Smooth muscle cell (in vitro differentiated cells): ENCODE data around the gene ASCC2. TPM values are rescaled to one million over a fixed set of nuclear protein-coding genes. Genes with fewer than 3 reads are reported as not detected.

ENCODE experiments used
- DNase-seq: peaks from one replicate; lab custom pipeline; 2025; ENCODE audit not compliant: unreplicated experiment; lab: John Stamatoyannopoulos, UW
- H2AFZ ChIP-seq: fragments of 200-600 bp; sonication (generic); 2 replicates; pipeline ENCODE4 v1.6.0; 2016; ENCODE audit warnings: antibody characterized with exemption, low read depth, mild to moderate bottlenecking
- H3F3A ChIP-seq: fragments of 200-600 bp; sonication (generic); 2 replicates; pipeline ENCODE4 v1.6.0; 2017; ENCODE audit warnings: antibody characterized with exemption, low read depth
- H3K27ac ChIP-seq: fragments of 200-600 bp; sonication (generic); 2 replicates; pipeline ENCODE4 v1.5.1; 2016; ENCODE audit warnings: low read depth, mild to moderate bottlenecking
- H3K27me3 ChIP-seq: fragments of 200-600 bp; sonication (generic); 2 replicates; pipeline ENCODE4 v1.6.1; 2016; ENCODE audit warnings: low read depth, mild to moderate bottlenecking
- H3K36me3 ChIP-seq: fragments of 200-600 bp; sonication (generic); 2 replicates; pipeline ENCODE4 v1.5.1; 2016; ENCODE audit warnings: low read depth
- H3K4me1 ChIP-seq: fragments of 200-600 bp; sonication (generic); 2 replicates; pipeline ENCODE4 v1.5.1; 2016; ENCODE audit warnings: low read depth
- H3K4me2 ChIP-seq: fragments of 200-600 bp; sonication (generic); 2 replicates; pipeline ENCODE4 v1.6.0; 2016; ENCODE audit warnings: mild to moderate bottlenecking
- H3K4me3 ChIP-seq: fragments of 200-600 bp; sonication (generic); 2 replicates; pipeline ENCODE4 v1.5.1; 2016; ENCODE audit warnings: mild to moderate bottlenecking
- H3K79me2 ChIP-seq: fragments of 200-600 bp; sonication (generic); 2 replicates; pipeline ENCODE4 v1.6.0; 2016; ENCODE audit warnings: low read depth, mild to moderate bottlenecking
- H3K9ac ChIP-seq: fragments of 200-600 bp; sonication (generic); 2 replicates; pipeline ENCODE4 v1.6.0; 2016; ENCODE audit warnings: low read depth
- H3K9me3 ChIP-seq: fragments of 200-600 bp; sonication (generic); replicated peaks from 2 replicates; pipeline ENCODE4 v1.5.1; 2016; ENCODE audit warnings: low read depth
- H4K20me1 ChIP-seq: fragments of 200-600 bp; sonication (generic); 2 replicates; pipeline ENCODE4 v1.6.0; 2016; ENCODE audit warnings: low read depth
- CTCF ChIP-seq: fragments of 200-600 bp; sonication (generic); IDR thresholded peaks from 2 replicates; pipeline ENCODE4 v1.5.1; 2017; ENCODE audit warnings: borderline replicate concordance, mild to moderate bottlenecking, antibody characterized with exemption; ENCODE audit not compliant: insufficient read depth, poor library complexity, severe bottlenecking
- WGBS: methylation state at CpG from one replicate; pipeline ENCODE4 v1.1.7; 2016; ENCODE audit warnings: low lambda C conversion rate; 5-methylcytosine and 5-hydroxymethylcytosine counted together
- polyA plus RNA-seq: library from polyadenylated mRNA; unstranded; fragments of >200 nt; fragmentation: Nextera tagmentation; extraction: Ambion mirVana; gene quantifications from 2 replicates; pipeline ENCODE4 v1.2.1, GENCODE V29; 2016
- total RNA-seq: library from RNA; depleted of rRNA; stranded (reverse); fragments of >200 nt; gene quantifications from 2 replicates; pipeline ENCODE4 v1.2.3, GENCODE V29; 2014

ASCC2 gene
- total and polyA plus RNA-seq, 2 experiments from 2014 or later: 32.1 to 58.9 TPM

DNA sequence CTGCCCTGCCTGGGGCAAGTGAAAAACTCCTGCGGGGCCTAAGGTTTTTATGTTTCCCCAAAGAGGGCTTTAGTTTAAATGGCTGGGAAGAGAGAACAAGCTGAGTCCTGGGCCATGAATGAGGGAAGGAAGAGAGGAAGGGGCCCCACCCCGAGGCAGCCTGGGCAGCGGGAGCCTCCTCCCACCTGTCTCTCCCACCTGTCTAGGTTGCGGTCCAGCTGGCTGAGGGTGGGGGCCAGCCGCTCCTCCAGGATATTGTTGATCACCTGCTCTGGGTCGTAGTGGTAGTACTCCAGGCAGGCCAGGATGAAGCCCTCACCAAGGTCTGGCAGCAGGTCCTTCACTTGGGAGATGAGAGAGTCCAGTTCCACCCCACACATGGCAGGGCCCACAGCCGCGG is 36.3 kb downstream of the ASCC2 start:
- Histone ChIP-seq H3K27me3 (no peaks in the 10 kb centered on the region), H3K9me3 (no peaks in the 10 kb centered on the region), H4K20me1 (no peaks in the 10 kb centered on the region), H3K79me2 (no peaks in the 10 kb centered on the region), H3K4me1 (peaks cover 8% of the 10 kb centered on the region), H2AFZ (no peak overlapping the region), H3K4me3 (no peak overlapping the region), H3K36me3 (no peaks in the 10 kb centered on the region), H3F3A (peaks cover 12% of the 10 kb centered on the region), H3K4me2 (no peak overlapping the region), H3K27ac (peak overlapping the region; percentile 26), H3K9ac (no peak overlapping the region)
- DNase-seq: no peak
- WGBS: 91% methylated on average over 8 of the region's 8 CpGs
- TF ChIP-seq CTCF: no peak

DNA sequence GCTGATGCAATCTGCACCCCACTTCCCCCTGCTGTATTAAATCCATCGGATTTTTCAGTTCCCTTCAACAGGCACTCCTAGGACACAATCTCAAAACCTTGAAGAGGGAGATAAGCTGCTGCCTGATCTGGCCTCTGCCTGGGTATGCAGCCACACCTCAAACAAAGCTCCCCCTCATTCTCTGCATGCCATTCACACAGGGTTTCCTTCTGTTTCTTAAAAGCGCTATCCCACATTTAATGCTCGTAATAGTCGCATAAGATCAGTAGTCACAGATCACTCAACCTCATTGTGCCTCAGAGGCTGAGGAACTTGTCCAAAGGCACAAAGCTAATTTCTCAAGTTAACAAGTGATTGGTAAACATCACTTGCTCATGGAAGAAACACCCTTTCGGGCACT is 36.9 kb downstream of the ASCC2 start:
- Histone ChIP-seq H3K4me3 (no peak overlapping the region), H3K4me2 (no peak overlapping the region), H3K9ac (no peak overlapping the region), H3K36me3 (no peaks in the 10 kb centered on the region), H3F3A (peaks cover 12% of the 10 kb centered on the region), H3K9me3 (no peaks in the 10 kb centered on the region), H2AFZ (no peak overlapping the region), H3K4me1 (peaks cover 8% of the 10 kb centered on the region), H4K20me1 (no peaks in the 10 kb centered on the region), H3K79me2 (no peaks in the 10 kb centered on the region), H3K27me3 (no peaks in the 10 kb centered on the region), H3K27ac (peak overlapping the region; percentile 26)
- no peak for DNase-seq
- WGBS: 66% methylated on average over 5 of the region's 5 CpGs
- no peak for TF ChIP-seq CTCF

GRCh38 chr22:29799217-29799680 is 38.8 kb downstream of the ASCC2 start:
- peak overlapping the region; percentile 77 for H3K4me2 ChIP-seq
- H3K36me3 ChIP-seq: no peaks in the 10 kb centered on the region
- no peak overlapping the region for H3K4me3 ChIP-seq
- DNase-seq: peak; percentile 46
- no peaks in the 10 kb centered on the region for H3K79me2 ChIP-seq
- peaks cover 8% of the 10 kb centered on the region for H3K4me1 ChIP-seq
- H3K27ac ChIP-seq: peak overlapping the region; percentile 74
- peak overlapping the region; percentile 59 for H3K9ac ChIP-seq
- H3F3A ChIP-seq: peaks cover 12% of the 10 kb centered on the region
- WGBS: 12% methylated on average over 8 of the region's 8 CpGs
- H3K9me3 ChIP-seq: no peaks in the 10 kb centered on the region
- H2AFZ ChIP-seq: no peak overlapping the region
- peak; percentile 13 for TF ChIP-seq CTCF
- H3K27me3 ChIP-seq: no peaks in the 10 kb centered on the region
- H4K20me1 ChIP-seq: no peaks in the 10 kb centered on the region

DNA sequence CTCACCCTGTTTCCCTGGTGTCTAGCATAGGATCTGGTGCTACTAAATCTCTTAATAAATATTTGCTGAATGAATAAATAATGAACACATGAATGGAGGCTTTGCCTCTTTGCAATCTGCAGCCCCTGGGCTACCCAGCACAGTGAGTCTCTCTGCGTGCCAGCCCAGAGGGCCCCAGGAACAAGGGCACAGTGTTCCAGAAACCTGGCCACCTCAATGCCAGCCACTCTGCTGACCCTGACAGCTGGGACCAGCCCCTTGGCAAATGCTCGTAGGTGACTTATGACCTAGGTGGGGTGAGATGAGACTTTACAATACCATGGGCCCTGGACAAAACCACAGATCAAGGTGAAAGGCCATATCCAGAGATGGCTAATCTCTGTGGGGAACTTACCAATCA is 39.3 kb downstream of the ASCC2 start:
- H3K4me3 ChIP-seq: no peak overlapping the region
- peaks cover 12% of the 10 kb centered on the region for H3F3A ChIP-seq
- no peak overlapping the region for H2AFZ ChIP-seq
- peak overlapping the region; percentile 77 for H3K4me2 ChIP-seq
- H4K20me1 ChIP-seq: no peaks in the 10 kb centered on the region
- peak overlapping the region; percentile 74 for H3K27ac ChIP-seq
- H3K9me3 ChIP-seq: no peaks in the 10 kb centered on the region
- no peaks in the 10 kb centered on the region for H3K27me3 ChIP-seq
- no peak for DNase-seq
- 92% methylated on average over 2 of the region's 2 CpGs for WGBS
- peak overlapping the region; percentile 59 for H3K9ac ChIP-seq
- H3K36me3 ChIP-seq: no peaks in the 10 kb centered on the region
- peaks cover 8% of the 10 kb centered on the region for H3K4me1 ChIP-seq
- no peaks in the 10 kb centered on the region for H3K79me2 ChIP-seq
- TF ChIP-seq CTCF: no peak
